A673 (cell line): Measurements from ENCODE around the gene TCF20. TPM values are rescaled to one million over a fixed set of nuclear protein-coding genes. Genes with fewer than 3 reads are reported as not detected.

Experiments used
- Bru-seq: library from RNA; stranded (reverse); fragments of 400-500 nt; gene quantifications from one replicate; lab custom pipeline; 2021; lab: Mats Ljungman, UMichigan
- BruChase-seq, 2 experiments: library from RNA; stranded (reverse); fragments of 400-500 nt; gene quantifications; one replicate each; lab custom pipeline; 2021; lab: Mats Ljungman, UMichigan
- BruUV-seq: library from RNA; stranded (reverse); fragments of 400-500 nt; replicated peaks from 2 replicates; lab custom pipeline; 2021; lab: Mats Ljungman, UMichigan
- CTCF ChIA-PET: fragments of 300-600 bp; sonication (Branson Sonifier 250); formaldehyde crosslinking; loops from one replicate; lab custom pipeline; 2022; ENCODE audit warnings: antibody characterized with exemption; lab: Charles Lee
- POLR2A ChIA-PET: fragments of 300-600 bp; sonication (Branson Sonifier 250); formaldehyde crosslinking; loops from one replicate; lab custom pipeline; 2022; ENCODE audit warnings: antibody characterized with exemption; ENCODE audit not compliant: low non-redundant PET; lab: Charles Lee
- DNase-seq: peaks from one replicate; pipeline ENCODE4 v3.0.0-alpha.2; 2015; ENCODE audit warnings: low spot score
- H3K27ac ChIP-seq: fragments of 200-600 bp; sonication (generic); 2 replicates; pipeline ENCODE4 v1.5.1; 2016; ENCODE audit warnings: mixed run types, low read depth, mild to moderate bottlenecking, mixed read lengths, antibody characterized with exemption, low read length; ENCODE audit not compliant: poor library complexity, severe bottlenecking
- H3K27me3 ChIP-seq: fragments of 200-600 bp; sonication (generic); replicated peaks from 2 replicates; pipeline ENCODE4 v1.6.1; 2017; ENCODE audit warnings: mixed run types, low read depth, mild to moderate bottlenecking, mixed read lengths, antibody characterized with exemption, low read length; ENCODE audit not compliant: insufficient read depth, poor library complexity
- H3K36me3 ChIP-seq: fragments of 200-600 bp; sonication (generic); 2 replicates; pipeline ENCODE4 v1.6.1; 2016; ENCODE audit warnings: mixed run types, mild to moderate bottlenecking, mixed read lengths, antibody characterized with exemption, low read length; ENCODE audit not compliant: insufficient read depth, poor library complexity, severe bottlenecking
- H3K4me1 ChIP-seq: fragments of 200-600 bp; sonication (generic); 2 replicates; pipeline ENCODE4 v1.6.1; 2017; ENCODE audit warnings: mixed run types, mild to moderate bottlenecking, mixed read lengths, antibody characterized with exemption, low read length; ENCODE audit not compliant: insufficient read depth, poor library complexity, severe bottlenecking
- H3K4me3 ChIP-seq: fragments of 200-600 bp; sonication (generic); 2 replicates; pipeline ENCODE4 v1.5.1; 2016; ENCODE audit warnings: low read depth, mixed run types, mild to moderate bottlenecking, mixed read lengths, low read length; ENCODE audit not compliant: poor library complexity, severe bottlenecking
- H3K9me3 ChIP-seq: fragments of 200-600 bp; sonication (generic); 2 replicates; pipeline ENCODE4 v1.6.1; 2016; ENCODE audit warnings: mixed run types, low read depth, mild to moderate bottlenecking, mixed read lengths, antibody characterized with exemption, low read length; ENCODE audit not compliant: poor library complexity, severe bottlenecking
- CTCF ChIP-seq: fragments of 300-800, 200-600 bp; sonication (generic); conservative IDR thresholded peaks from 2 replicates; pipeline ENCODE4 v1.5.1; 2017; ENCODE audit warnings: low read depth, mild to moderate bottlenecking, antibody characterized with exemption, low read length, moderate library complexity, mixed read lengths
- EZH2 ChIP-seq: fragments of 200-600 bp; sonication (generic); IDR thresholded peaks from 2 replicates; pipeline ENCODE4 v1.6.1; 2017; ENCODE audit warnings: borderline replicate concordance, low read depth, mild to moderate bottlenecking, mixed read lengths, antibody characterized with exemption, low read length; ENCODE audit not compliant: poor library complexity, severe bottlenecking
- intact Hi-C: fragments of 100-400 bp; cut with micrococcal nuclease; formaldehyde crosslinking; loops from one replicate; pipeline ENCODE4 v1.10.0; 2022; ENCODE audit not compliant: unreplicated experiment
- long read RNA-seq: library from polyadenylated mRNA; stranded (forward); transcript quantifications from one replicate; pipeline ENCODE4 v2.0.0, GENCODE V29; 2022
- total RNA-seq: library from RNA; stranded (reverse); gene quantifications from 2 replicates; pipeline ENCODE4 v1.2.3, GENCODE V29; 2021

The TCF20 gene
- total RNA-seq (69.3 and 77.8 TPM in 2 replicates), Bru-seq, nascent RNA (percentile 85 among the genes with signal in this experiment), BruChase-seq, experiment 1, labeled RNA remaining after a 2-hour chase (percentile 90 among the genes with signal in this experiment), BruChase-seq, experiment 2, labeled RNA remaining after a 6-hour chase (percentile 90 among the genes with signal in this experiment)
- long read RNA-seq, full-length matches to known transcripts: 2 of 9 reads
- long read RNA-seq, partial matches to known transcripts: 1 of 9 reads
- long read RNA-seq, other reads (novel, unspliced or antisense): 6 of 9 reads

- no peaks in the 10 kb centered on the region for H3K27me3 ChIP-seq
- ChIA-PET POLR2A (interaction anchor here (0.6 kb wide), 1 partner anchor 689 kb away, joined by 3 read pairs; no protein-coding TSS in a partner anchor), CTCF (no interaction called here)
- H3K4me3 ChIP-seq: peak within 1 kb of the TSS; percentile 98
- TF ChIP-seq EZH2 (no peak), CTCF (no peak)
- no peaks in the 10 kb centered on the region for H3K9me3 ChIP-seq
- intact Hi-C loops: loop anchor here (5.0 kb wide), 1 partner anchor 97 kb away; no protein-coding TSS in a partner anchor
- H3K4me1 ChIP-seq: peaks cover 21% of the 10 kb centered on the region
- no TSS peak for BruUV-seq
- peak within 1 kb of the TSS; percentile 81 for H3K27ac ChIP-seq
- peak; percentile 88 for DNase-seq
- H3K36me3 ChIP-seq: no peaks in the 10 kb centered on the region
These were observed at the start of gene TCF20 for GRCh38 chr22:42270510-42271190. TSS of gene TCF20 (minus strand) at chr22:42270653. CDS start at chr22:42215305, 55,348 bp downstream.

- ChIA-PET POLR2A (no interaction called here), CTCF (no interaction called here)
- TF ChIP-seq CTCF (no peak), EZH2 (no peak)
- H3K27me3 ChIP-seq: no peaks in the 10 kb centered on the region
- peaks cover 51% of the 10 kb centered on the region for H3K4me1 ChIP-seq
- no peak overlapping the region for H3K27ac ChIP-seq
- DNase-seq: no peak
- intact Hi-C loops: no loop called here
- H3K9me3 ChIP-seq: no peaks in the 10 kb centered on the region
- no peaks in the 10 kb centered on the region for H3K36me3 ChIP-seq
- no TSS peak for BruUV-seq
- no peak overlapping the region for H3K4me3 ChIP-seq
These were observed 48.9 kb upstream of the TCF20 start for GRCh38 chr22:42319386-42319785.

- no peaks in the 10 kb centered on the region for H3K27me3 ChIP-seq
- CTCF ChIA-PET: no interaction called here
- intact Hi-C loops: no loop called here
- TF ChIP-seq EZH2: no peak
- TF ChIP-seq CTCF: no peak
- H3K4me1 ChIP-seq: peaks cover 55% of the 10 kb centered on the region
- H3K27ac ChIP-seq: no peak overlapping the region
- POLR2A ChIA-PET: no interaction called here
- DNase-seq: no peak
- no peaks in the 10 kb centered on the region for H3K9me3 ChIP-seq
- H3K36me3 ChIP-seq: no peaks in the 10 kb centered on the region
- H3K4me3 ChIP-seq: no peak overlapping the region
- BruUV-seq: no TSS peak
These were observed 48.5 kb upstream of the TCF20 start for GRCh38 chr22:42318967-42319366.
